ENCODE data around the gene TRIM26. TPM values are rescaled to one million over a fixed set of nuclear protein-coding genes. Genes with fewer than 3 reads are reported as not detected.
"Not testable (repeated sequence)": the region's sequence is repeated elsewhere in the genome, so short reads cannot be mapped to it uniquely, and the experiment has no call there.

The TRIM26 gene
- total and polyA plus RNA-seq, 2 of the 8 experiments (the other 6 are each of a cell fraction or from before 2014, with no cell fraction given): 21.5 to 32.3 TPM

GRCh38 chr6:30167101-30167500 lies 46.1 kb downstream of the TRIM26 start (continued):
- TF ChIP-seq CTCF (IDR thresholded peaks at IDR 0.05; ENCODE audit: control extremely low read depth in 1 of 3, insufficient read depth in 1 of 3, low read depth in 1 of 3, low read length in 3 of 3) (no peak), SIX5 (IDR thresholded peaks at IDR 0.05; ENCODE audit: low read depth, low read length) (no peak), SAP30 (IDR thresholded peaks at IDR 0.05; ENCODE audit: insufficient read depth, insufficient replicate concordance, low read length) (no peak), E2F6 (IDR thresholded peaks at IDR 0.05) (no peak)

- H3K4me2 ChIP-seq (ENCODE audit: insufficient read depth in 1 of 2, low read depth in 2 of 2, low read length in 2 of 2); H3K23me2 ChIP-seq (ENCODE audit: low read depth, low read length); H3K18ac ChIP-seq (ENCODE audit: extremely low read depth, low read length); H2AFZ ChIP-seq (ENCODE audit: low read length); H4K5ac ChIP-seq (ENCODE audit: insufficient read length, low read depth, low read length); H2BK20ac ChIP-seq (ENCODE audit: low read length); H3K79me2 ChIP-seq (ENCODE audit: control insufficient read depth in 1 of 2, insufficient read depth in 2 of 2, low read length in 2 of 2); H3K4me1 ChIP-seq (replicated peaks in 1 of 4; ENCODE audit: control insufficient read depth in 3 of 4, insufficient read depth in 4 of 4, low read length in 3 of 4); H3K36me3 ChIP-seq (ENCODE audit: control insufficient read depth in 2 of 4, insufficient read depth in 4 of 4, low read length in 3 of 4); H2BK120ac ChIP-seq (replicated peaks; ENCODE audit: low read depth, low read length); H4K91ac ChIP-seq (replicated peaks; ENCODE audit: insufficient read length, low read length); H3K27ac ChIP-seq (ENCODE audit: low read depth, low read length); H3K4ac ChIP-seq (replicated peaks; ENCODE audit: insufficient read length, low read depth, low read length); H2BK12ac ChIP-seq (ENCODE audit: low read depth, low read length); H3K4me3 ChIP-seq (ENCODE audit: extremely low read depth in 1 of 4, insufficient read depth in 2 of 4, low read depth in 3 of 4, low read length in 4 of 4); DNase-seq (ENCODE audit: low read depth in 1 of 2, low spot score in 2 of 2); H3K56ac ChIP-seq (replicated peaks; ENCODE audit: insufficient read length, low read depth, low read length); H2BK5ac ChIP-seq (ENCODE audit: low read depth, low read length); H2AK5ac ChIP-seq (ENCODE audit: low read depth, low read length); POLR2A ChIA-PET (ENCODE audit: partially characterized antibody); H3K14ac ChIP-seq (ENCODE audit: insufficient read length); H4K20me1 ChIP-seq (replicated peaks in 1 of 2; ENCODE audit: control insufficient read depth in 1 of 2, insufficient read depth in 2 of 2, low read length in 2 of 2); H3K27me3 ChIP-seq (replicated peaks in 1 of 4; ENCODE audit: control insufficient read depth in 3 of 4, extremely low read depth in 1 of 4, insufficient read depth in 3 of 4, low read length in 3 of 4); H3K79me1 ChIP-seq (ENCODE audit: low read depth, low read length); H2BK15ac ChIP-seq (ENCODE audit: low read length); H4K8ac ChIP-seq (ENCODE audit: extremely low read depth, insufficient read depth, low read length); FAIRE-seq; H3K23ac ChIP-seq (ENCODE audit: insufficient read length); H3K9me3 ChIP-seq (ENCODE audit: insufficient read depth in 2 of 2, low read depth in 1 of 2, low read length in 1 of 2); H3K9ac ChIP-seq (replicated peaks in 1 of 4; ENCODE audit: extremely low read depth in 1 of 4, low read depth in 3 of 4, low read length in 3 of 4): not testable (repeated sequence)
- WGBS, 2 experiments (ENCODE audit: extremely low coverage in 1 of 2, insufficient coverage in 1 of 2, insufficient read length in 1 of 2, insufficient replicate concordance in 2 of 2, low coverage in 1 of 2, low lambda C conversion rate in 2 of 2, missing lambda C conversion rate in 1 of 2): 80% methylated on average over 1 of the region's 1 CpG; no CpG with 5 or more reads in 1 of the 2 experiments
- CTCF ChIA-PET (ENCODE audit: partially characterized antibody): interaction anchor here (2.1 kb wide), 1 partner anchor 61 kb away, joined by 7 read pairs; no protein-coding TSS in a partner anchor
These were observed 48.0 kb downstream of the TRIM26 start for GRCh38 chr6:30165238-30165637.
